Subcutaneous abdominal adipose tissue (tissue), 5 donors: ENCODE data around the gene HOXB7.
A peak's percentile ranks its signal among the peaks of the same experiment; 100 is the strongest.

ENCODE experiments used
- H3K27ac ChIP-seq: one replicate; pipeline ENCODE4 v1.7.0; 2013; ENCODE audit warnings: low read depth, mild to moderate bottlenecking, inconsistent platforms, low read length, moderate library complexity
- H3K27me3 ChIP-seq, 5 donors: one replicate each; pipeline ENCODE4 v1.7.0; 2013; ENCODE audit warnings: low read length in 5 of 5, inconsistent platforms in 1 of 5; ENCODE audit not compliant: control insufficient read depth in 5 of 5, insufficient read depth in 4 of 5
- H3K36me3 ChIP-seq, 5 donors: one replicate each; pipeline ENCODE4 v1.7.0; 2013; ENCODE audit warnings: low read length in 5 of 5; ENCODE audit not compliant: control insufficient read depth in 5 of 5, insufficient read depth in 5 of 5
- H3K4me1 ChIP-seq, 5 donors: one replicate each; pipeline ENCODE4 v1.7.0; 2013; ENCODE audit warnings: low read length in 5 of 5, mild to moderate bottlenecking in 3 of 5, moderate library complexity in 1 of 5; ENCODE audit not compliant: control insufficient read depth in 5 of 5, insufficient read depth in 5 of 5
- H3K4me3 ChIP-seq, 5 donors: one replicate each; pipeline ENCODE4 v1.7.0; 2013; ENCODE audit warnings: low read length in 5 of 5, low read depth in 1 of 5
- H3K9ac ChIP-seq, 5 donors: one replicate each; pipeline ENCODE4 v1.7.0; 2013; ENCODE audit warnings: low read length in 5 of 5, mild to moderate bottlenecking in 4 of 5, moderate library complexity in 3 of 5
- H3K9me3 ChIP-seq, 5 donors: one replicate each; pipeline ENCODE4 v1.7.0; 2013; ENCODE audit warnings: low read length in 5 of 5; ENCODE audit not compliant: control insufficient read depth in 5 of 5
- donor health status: healthy.
- donor health status: healthy.
- donor health status: healthy.
- donor health status: healthy.
- donor health status: healthy.

HOXB7 gene

GRCh38 chr17:48579760-48580554 is 30.9 kb downstream of the HOXB7 start:
- peak overlapping the region in 3 of 5 donors; percentile 66 to 83 (median 75) for H3K4me3 ChIP-seq
- peaks cover 13 to 89% (median 78%) of the 10 kb centered on the region in 5 donors for H3K4me1 ChIP-seq
- H3K9me3 ChIP-seq = no peaks in the 10 kb centered on the region
- peak overlapping the region; percentile 93 for H3K27ac ChIP-seq
- H3K36me3 ChIP-seq = peaks cover 0 to 2% (median 0%) of the 10 kb centered on the region in 5 donors
- H3K9ac ChIP-seq = peak overlapping the region in 4 of 5 donors; percentile 71 to 88 (median 80)
- H3K27me3 ChIP-seq = peaks cover 0 to 2% (median 0%) of the 10 kb centered on the region in 5 donors

- Histone ChIP-seq H3K36me3 (peaks cover 0 to 2% (median 0%) of the 10 kb centered on the region in 5 donors), H3K27me3 (peaks cover 0 to 2% (median 0%) of the 10 kb centered on the region in 5 donors), H3K27ac (peak overlapping the region; percentile 93), H3K4me1 (peaks cover 13 to 89% (median 78%) of the 10 kb centered on the region in 5 donors), H3K9ac (peak overlapping the region; percentile 21 to 90 (median 71)), H3K4me3 (peak overlapping the region in 4 of 5 donors; percentile 77 to 88 (median 80)), H3K9me3 (no peaks in the 10 kb centered on the region)
These were observed 31.4 kb downstream of the HOXB7 start for GRCh38 chr17:48579471-48579759.

- Histone ChIP-seq H3K27ac (peak overlapping the region; percentile 93), H3K9me3 (no peaks in the 10 kb centered on the region), H3K4me3 (peak overlapping the region; percentile 70 to 88 (median 77)), H3K27me3 (peaks cover 0 to 2% (median 0%) of the 10 kb centered on the region in 5 donors), H3K36me3 (peaks cover 0 to 2% (median 0%) of the 10 kb centered on the region in 5 donors), H3K4me1 (peaks cover 13 to 84% (median 77%) of the 10 kb centered on the region in 5 donors), H3K9ac (peak overlapping the region; percentile 44 to 90 (median 84))
These were observed 32.0 kb downstream of the HOXB7 start for GRCh38 chr17:48578616-48579470.

- Histone ChIP-seq H3K27ac (peak within 1 kb of the TSS; percentile 93), H3K9me3 (no peaks in the 10 kb centered on the region), H3K9ac (peak within 1 kb of the TSS; percentile 77 to 90 (median 84)), H3K4me1 (peaks cover 13 to 85% (median 82%) of the 10 kb centered on the region in 5 donors), H3K4me3 (peak within 1 kb of the TSS; percentile 70 to 88 (median 77)), H3K27me3 (peaks cover 0 to under 1% (median 0%) of the 10 kb centered on the region in 5 donors), H3K36me3 (peaks cover 0 to 5% (median 0%) of the 10 kb centered on the region in 5 donors)
These were observed 32.7 kb downstream of the HOXB7 start, which contains the start of gene HOXB4 for GRCh38 chr17:48577946-48578615. HOXB4 (minus strand) TSS chr17:48578350; CDS start chr17:48578319, 31 bp downstream.

- Histone ChIP-seq H3K9ac (peak overlapping the region; percentile 58 to 79 (median 75)), H3K4me3 (peak overlapping the region; percentile 66 to 82 (median 69)), H3K4me1 (peaks cover 11 to 85% (median 82%) of the 10 kb centered on the region in 5 donors), H3K27ac (peak overlapping the region; percentile 88), H3K27me3 (no peaks in the 10 kb centered on the region), H3K9me3 (no peaks in the 10 kb centered on the region), H3K36me3 (peaks cover 0 to 6% (median 0%) of the 10 kb centered on the region in 5 donors)
These were observed 33.4 kb downstream of the HOXB7 start for GRCh38 chr17:48577330-48577945.

- Histone ChIP-seq H3K9me3 (no peaks in the 10 kb centered on the region), H3K9ac (peak overlapping the region; percentile 20 to 79 (median 75)), H3K27me3 (no peaks in the 10 kb centered on the region), H3K27ac (peak overlapping the region; percentile 88), H3K36me3 (peaks cover 0 to 6% (median 0%) of the 10 kb centered on the region in 5 donors), H3K4me3 (peak overlapping the region; percentile 66 to 82 (median 69)), H3K4me1 (peaks cover 13 to 86% (median 82%) of the 10 kb centered on the region in 5 donors)
These were observed 34.1 kb downstream of the HOXB7 start for GRCh38 chr17:48576479-48577309.

- Histone ChIP-seq H3K4me3 (peak overlapping the region; percentile 31 to 61 (median 44)), H3K27me3 (no peaks in the 10 kb centered on the region)
These were observed 34.9 kb downstream of the HOXB7 start for GRCh38 chr17:48575673-48576478.

GRCh38 chr17:48575066-48575582 is 35.7 kb downstream of the HOXB7 start:
- Histone ChIP-seq H3K4me1 (peaks cover 9 to 86% (median 81%) of the 10 kb centered on the region in 5 donors), H3K9me3 (no peaks in the 10 kb centered on the region), H3K9ac (peak overlapping the region in 1 of 5 donors; percentile 68), H3K4me3 (peak overlapping the region in 1 of 5 donors; percentile 32), H3K27me3 (no peaks in the 10 kb centered on the region), H3K27ac (peak overlapping the region; percentile 91), H3K36me3 (peaks cover 0 to 6% (median 0%) of the 10 kb centered on the region in 5 donors)

More at GRCh38 chr17:48575673-48576478, 34.9 kb downstream of the HOXB7 start:
- peak overlapping the region; percentile 91 for H3K27ac ChIP-seq
- H3K36me3 ChIP-seq = peaks cover 0 to 6% (median 0%) of the 10 kb centered on the region in 5 donors
- no peaks in the 10 kb centered on the region for H3K9me3 ChIP-seq
- peak overlapping the region in 3 of 5 donors; percentile 67 to 68 (median 68) for H3K9ac ChIP-seq
- H3K4me1 ChIP-seq = peaks cover 9 to 86% (median 82%) of the 10 kb centered on the region in 5 donors
